HL-60 (cell line): ENCODE measurements around the gene ANAPC2.

Experiments
- DNase-seq, 2 experiments: peaks; one replicate each; pipeline ENCODE4 v3.0.0-alpha.2; 2010 to 2020; ENCODE audit warnings: low read depth in 1 of 2, low spot score in 1 of 2
- H3K27ac ChIP-seq: fragments of 250-450 bp; sonication (Bioruptor Pico); replicated peaks from 2 replicates; pipeline ENCODE4 v1.5.1; 2020; ENCODE audit warnings: mild to moderate bottlenecking, moderate library complexity
- H3K27me3 ChIP-seq: fragments of 250-450 bp; sonication (Bioruptor Pico); 2 replicates; pipeline ENCODE4 v1.5.1; 2021; ENCODE audit warnings: mild to moderate bottlenecking, moderate library complexity; ENCODE audit not compliant: insufficient read depth, poor library complexity, severe bottlenecking
- H3K4me3 ChIP-seq: replicated peaks from 2 replicates; pipeline ENCODE4 v1.5.1; 2011; ENCODE audit warnings: mild to moderate bottlenecking, control low read depth, low read length; ENCODE audit not compliant: insufficient read depth
- CTCF ChIP-seq: IDR thresholded peaks from one replicate; pipeline ENCODE4 v1.5.1; 2011; ENCODE audit warnings: low read length, control low read depth, inconsistent platforms; ENCODE audit not compliant: insufficient read depth
- GABPA ChIP-seq: IDR thresholded peaks from 2 replicates; pipeline ENCODE4 v1.6.1; 2012; ENCODE audit warnings: low read depth
- POLR2AphosphoS5 ChIP-seq: IDR thresholded peaks from 2 replicates; pipeline ENCODE4 v1.6.1; 2012; ENCODE audit warnings: low read depth
- REST ChIP-seq: IDR thresholded peaks from 2 replicates; pipeline ENCODE4 v1.6.1; 2012; ENCODE audit warnings: low read depth; ENCODE audit not compliant: insufficient replicate concordance
- SPI1 ChIP-seq: IDR thresholded peaks from 2 replicates; pipeline ENCODE4 v1.6.1; 2012; ENCODE audit warnings: low read depth, mild to moderate bottlenecking, borderline replicate concordance

ANAPC2 gene

GRCh38 chr9:137200311-137201204 lies 12.2 kb upstream of the ANAPC2 start, which contains the start of gene TPRN:
TPRN (minus strand) TSS chr9:137200741; CDS start chr9:137200711, 30 bp downstream.
- Histone ChIP-seq H3K27ac (peak within 1 kb of the TSS; percentile 74), H3K4me3 (peak within 1 kb of the TSS; percentile 62), H3K27me3 (no peaks in the 10 kb centered on the region)
- DNase-seq, result peak; percentile 100
- TF ChIP-seq SPI1 (peak; percentile 66), POLR2AphosphoS5 (peak; percentile 74), REST (no peak)

- Histone ChIP-seq H3K27ac (no peak overlapping the region), H3K4me3 (peak overlapping the region; percentile 36), H3K27me3 (no peaks in the 10 kb centered on the region)
- no peak for DNase-seq
- no peak for TF ChIP-seq REST
- no peak for TF ChIP-seq SPI1
- TF ChIP-seq CTCF, result no peak
- TF ChIP-seq POLR2AphosphoS5, result no peak
Observed at GRCh38 chr9:137199411-137200121, 11.2 kb upstream of the ANAPC2 start.

- H3K27me3 ChIP-seq, result no peaks in the 10 kb centered on the region
- TF ChIP-seq POLR2AphosphoS5 (no peak), REST (no peak), SPI1 (no peak), CTCF (no peak), GABPA (no peak)
- no peak overlapping the region for H3K27ac ChIP-seq
- no peak overlapping the region; the same call in 1 of the 2 replicates for H3K4me3 ChIP-seq
- no peak for DNase-seq
Observed at GRCh38 chr9:137198902-137199283, 10.5 kb upstream of the ANAPC2 start.
